ENCODE results near the gene STAM2. TPM values are rescaled to one million over a fixed set of nuclear protein-coding genes. Genes with fewer than 3 reads are reported as not detected.

Gene STAM2
- total and polyA plus RNA-seq, 2 of the 13 experiments (the other 11 are each of a cell fraction or from before 2014, with no cell fraction given): 14.7 to 24.1 TPM

GRCh38 chr2:152166633-152167032 lies 8.9 kb downstream of the STAM2 start (continued):
- no peak for TF ChIP-seq BCLAF1 (IDR thresholded peaks at IDR 0.05)

GRCh38 chr2:152165780-152166179 lies 9.8 kb downstream of the STAM2 start:
- Histone ChIP-seq H2AFZ (ENCODE audit: low read length) (no peak overlapping the region), H3K36me3 (replicated peaks in 1 of 2; ENCODE audit: control insufficient read depth in 1 of 2, insufficient read depth in 2 of 2, low read length in 2 of 2) (no peaks in the 10 kb centered on the region), H3K4me1 (ENCODE audit: insufficient read depth, low read length) (peaks cover 24% of the 10 kb centered on the region), H3K79me2 (ENCODE audit: insufficient read depth, low read length) (peaks cover 44% of the 10 kb centered on the region), H3K27ac (ENCODE audit: extremely low read length, insufficient read depth, low read length) (no peak overlapping the region), H3K27me3 (ENCODE audit: control insufficient read depth in 1 of 2, insufficient read depth in 2 of 2, low read length in 2 of 2) (no peaks in the 10 kb centered on the region), H3K9me3 (ENCODE audit: low read length) (no peaks in the 10 kb centered on the region), H3K4me3 (replicated peaks in 1 of 3; ENCODE audit: insufficient read depth in 1 of 3, low read depth in 2 of 3, low read length in 3 of 3) (no peak overlapping the region), H3K4me2 (ENCODE audit: low read depth, low read length) (no peak overlapping the region), H3K9ac (ENCODE audit: insufficient read depth, low read depth, low read length) (no peak overlapping the region), H4K20me1 (ENCODE audit: insufficient read depth, low read length) (no peaks in the 10 kb centered on the region)
- no TSS peak for BruUV-seq (replicated peaks)
- WGBS (ENCODE audit: low lambda C conversion rate): 97% methylated on average over 7 of the region's 7 CpGs
- CTCF ChIA-PET (ENCODE audit: low intra/inter-chr PET ratio, low total read pairs): no interaction called here
- no peak for ATAC-seq
- intact Hi-C loops (cut with micrococcal nuclease; ENCODE audit: unreplicated experiment): no loop called here
- DNase-seq (ENCODE audit: low spot score): no peak
- in situ Hi-C loops (cut with HindIII; ENCODE audit: extremely low pct_ligation_motif_present, low pct_unique_long_range_greater_than_20kb): no loop called here
- POLR2A ChIA-PET: no interaction called here
- no peak for FAIRE-seq
- TF ChIP-seq SUZ12 (IDR thresholded peaks at IDR 0.05; ENCODE audit: low read depth, low read length) (no peak), FOXA1 (IDR thresholded peaks at IDR 0.05) (no peak), FOXA1 (CRISPR knock-in tag; IDR thresholded peaks at IDR 0.05) (no peak), ZNF557 (CRISPR knock-in tag; IDR thresholded peaks at IDR 0.05) (no peak), ZNF160 (CRISPR knock-in tag; IDR thresholded peaks at IDR 0.05) (no peak), KDM2A (CRISPR knock-in tag; IDR thresholded peaks at IDR 0.05; ENCODE audit: borderline replicate concordance, low read depth) (no peak), ATF5 (CRISPR knock-in tag; IDR thresholded peaks at IDR 0.05; ENCODE audit: low read depth) (no peak), ZFP82 (CRISPR knock-in tag; IDR thresholded peaks at IDR 0.05; ENCODE audit: borderline replicate concordance) (no peak), PBX3 (CRISPR knock-in tag; IDR thresholded peaks at IDR 0.05; ENCODE audit: borderline replicate concordance) (no peak), ZMAT5 (CRISPR knock-in tag; IDR thresholded peaks at IDR 0.05; ENCODE audit: borderline replicate concordance, low read depth) (no peak), TCF12 (IDR thresholded peaks at IDR 0.05) (no peak), TCF12 (CRISPR knock-in tag; IDR thresholded peaks at IDR 0.05) (no peak), KAT2B (IDR thresholded peaks at IDR 0.05; ENCODE audit: borderline replicate concordance, low read depth, low read length) (no peak), DZIP1 (CRISPR knock-in tag; IDR thresholded peaks at IDR 0.05) (no peak), ZNF790 (CRISPR knock-in tag; IDR thresholded peaks at IDR 0.05; ENCODE audit: borderline replicate concordance) (no peak), ELF4 (CRISPR knock-in tag; IDR thresholded peaks at IDR 0.05; ENCODE audit: borderline replicate concordance) (no peak)
